NB4 (cell line): ENCODE measurements around the gene CFLAR.

Experiments used
- DNase-seq: peaks from one replicate; pipeline ENCODE4 v3.0.0; 2010; ENCODE audit warnings: low read depth
- H3K4me3 ChIP-seq: one replicate; pipeline ENCODE4 v1.5.1; 2011; ENCODE audit warnings: mild to moderate bottlenecking, low read depth, low read length, moderate library complexity
- CTCF ChIP-seq: IDR thresholded peaks from one replicate; pipeline ENCODE4 v1.5.1; 2012; ENCODE audit warnings: low read depth, low read length
- MAX ChIP-seq: IDR thresholded peaks from 2 replicates; pipeline ENCODE4 v1.6.1; 2011; ENCODE audit warnings: low read depth, low read length
- MYC ChIP-seq: IDR thresholded peaks from 2 replicates; pipeline ENCODE4 v1.6.1; 2011; ENCODE audit warnings: low read depth, low read length
- POLR2A ChIP-seq: IDR thresholded peaks from 2 replicates; pipeline ENCODE4 v1.6.1; 2011; ENCODE audit warnings: mild to moderate bottlenecking; ENCODE audit not compliant: insufficient read length; ENCODE audit errors: extremely low read depth

Gene CFLAR

DNA sequence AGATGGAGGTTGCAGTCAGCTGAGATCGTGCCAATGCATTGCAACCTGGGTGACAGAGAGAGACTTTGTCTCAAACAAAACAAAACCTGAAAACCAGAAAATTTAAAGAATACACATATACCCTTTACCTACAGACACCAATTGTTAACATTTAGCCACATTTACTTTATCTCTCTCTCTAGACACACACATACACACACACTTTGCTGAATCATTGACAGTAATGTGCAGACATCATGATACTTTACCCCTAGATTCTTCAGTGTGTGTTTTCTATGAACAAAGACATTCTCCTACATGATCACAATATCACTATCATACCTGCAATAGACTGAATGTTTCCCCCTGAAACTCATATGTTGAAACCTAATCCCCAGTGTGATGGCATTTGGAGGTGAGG lies 10.2 kb upstream of the CFLAR start:
- TF ChIP-seq MYC (no peak), CTCF (no peak), MAX (no peak), POLR2A (no peak)
- DNase-seq, result no peak
- no peak overlapping the region for H3K4me3 ChIP-seq

DNA sequence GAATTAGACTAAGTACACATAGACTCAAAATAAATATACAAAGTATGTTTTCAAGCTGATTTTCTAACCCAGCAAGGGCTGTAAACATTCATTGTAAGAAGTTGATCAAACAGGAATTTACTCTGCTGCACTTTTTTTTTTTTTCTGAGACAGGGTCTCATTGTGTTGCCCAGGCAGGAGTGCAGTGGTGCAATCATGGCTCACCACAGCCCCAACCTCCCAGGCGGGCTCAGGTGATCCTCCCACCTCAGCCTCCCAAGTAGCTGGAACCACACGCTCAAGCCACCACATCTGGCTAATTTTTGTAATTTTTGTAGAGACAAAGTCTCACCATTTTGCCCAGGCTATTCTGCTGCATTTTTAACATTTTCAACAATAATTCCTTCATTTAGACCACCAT lies 8.3 kb upstream of the CFLAR start:
- no peak for DNase-seq
- TF ChIP-seq MAX (no peak), POLR2A (no peak), MYC (no peak), CTCF (no peak)
- no peak overlapping the region for H3K4me3 ChIP-seq

- TF ChIP-seq MYC (no peak), POLR2A (no peak), MAX (no peak), CTCF (no peak)
- no peak for DNase-seq
- no peak overlapping the region for H3K4me3 ChIP-seq
Measured at GRCh38 chr2:201108341-201108740, 7.6 kb upstream of the CFLAR start.

DNA sequence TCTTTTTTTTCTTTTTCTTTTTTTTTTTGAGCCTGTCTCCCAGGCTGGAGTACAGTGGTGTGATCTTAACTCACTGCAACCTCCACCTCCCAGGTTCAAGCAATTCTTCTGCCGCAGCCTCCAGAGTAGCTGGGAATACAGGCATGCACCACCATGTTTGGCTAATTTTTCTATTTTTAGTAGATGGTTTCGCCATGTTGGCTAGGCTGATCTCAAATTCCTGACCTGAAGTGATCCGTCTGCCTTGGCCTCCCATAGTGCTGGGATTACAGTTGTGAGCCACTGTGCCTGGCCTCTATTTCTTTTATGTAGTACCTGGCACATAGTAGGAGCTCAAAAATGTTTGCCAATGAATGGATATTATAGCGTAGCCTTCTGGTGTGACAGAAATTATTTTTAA lies 6.8 kb upstream of the CFLAR start:
- H3K4me3 ChIP-seq, result no peak overlapping the region
- TF ChIP-seq MYC (no peak), CTCF (no peak), MAX (no peak), POLR2A (no peak)
- no peak for DNase-seq

DNA sequence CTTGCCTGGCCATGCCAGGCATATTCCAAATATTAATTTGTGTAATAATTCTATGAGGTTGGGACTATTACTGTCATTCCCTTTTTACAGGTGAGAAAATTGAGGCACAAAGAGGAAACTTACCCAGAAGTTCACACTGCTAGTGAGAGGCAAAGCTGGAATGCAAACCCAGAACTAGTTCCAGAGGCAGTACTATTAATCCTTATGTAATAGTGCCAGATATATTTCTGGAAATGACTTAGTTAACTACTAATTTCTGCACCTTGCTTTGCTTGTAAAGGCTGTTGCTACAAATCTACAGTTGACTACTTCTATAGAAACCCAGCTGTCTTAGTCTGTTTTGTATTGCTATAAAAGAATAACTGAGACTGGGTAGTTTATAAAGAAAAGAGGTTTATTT lies 5.3 kb upstream of the CFLAR start:
- TF ChIP-seq MYC (no peak), POLR2A (no peak), MAX (no peak), CTCF (no peak)
- DNase-seq, result no peak
- no peak overlapping the region for H3K4me3 ChIP-seq

- no peak for DNase-seq
- TF ChIP-seq MYC (no peak), POLR2A (no peak), CTCF (no peak), MAX (no peak)
- no peak overlapping the region for H3K4me3 ChIP-seq
Measured at GRCh38 chr2:201111096-201111495, 4.9 kb upstream of the CFLAR start.
